GM12878 (cell line): Measurements from ENCODE around the gene EHD2. TPM values are rescaled to one million over a fixed set of nuclear protein-coding genes. Genes with fewer than 3 reads are reported as not detected.

Experiments
- ATAC-seq: fragments of 200-7000 bp; cut with Tn5 transposase; 3 replicates; pipeline ENCODE4 v1.9.1; 2020; ENCODE audit warnings: mild to moderate bottlenecking, moderate library complexity
- BruUV-seq: library from RNA; stranded (reverse); fragments of 400-500 nt; replicated peaks from 2 replicates; lab custom pipeline; 2021; lab: Mats Ljungman, UMichigan
- CTCF ChIA-PET: fragments of 300-600 bp; sonication (Branson Sonifier 250); formaldehyde crosslinking; extraction: SDS; loops from one replicate; lab custom pipeline; 2021; ENCODE audit warnings: inconsistent platforms; lab: Yijun Ruan, JAX
- POLR2A ChIA-PET: fragments of 350-600 bp; formaldehyde crosslinking; extraction: SDS; loops from one replicate; lab custom pipeline; 2021; ENCODE audit warnings: inconsistent platforms; lab: Charles Lee
- RAD21 ChIA-PET: fragments of 300-600 bp; sonication (Branson Sonifier 250); formaldehyde crosslinking; loops from one replicate; lab custom pipeline; 2023; ENCODE audit warnings: antibody characterized with exemption; ENCODE audit not compliant: unreplicated experiment; lab: Charles Lee
- SMC1A ChIA-PET: fragments of 300-600 bp; sonication (Branson Sonifier 250); formaldehyde crosslinking; loops from one replicate; lab custom pipeline; 2023; ENCODE audit not compliant: unreplicated experiment, uncharacterized antibody; lab: Charles Lee
- DNase-seq: peaks from one replicate; pipeline ENCODE4 v3.0.0-alpha.2; 2011; ENCODE audit warnings: low read depth, low spot score
- FAIRE-seq: peaks from 3 replicates; lab custom pipeline; 2011; peaks lifted over from hg19 to GRCh38; lab: Jason Lieb, UNC
- H2AFZ ChIP-seq: 2 replicates; pipeline ENCODE4 v1.6.0; 2011; ENCODE audit warnings: low read depth, low read length, control low read depth; ENCODE audit not compliant: control insufficient read depth
- H3K27ac ChIP-seq: 2 replicates; pipeline ENCODE4 v1.5.1; 2011; ENCODE audit warnings: control low read depth; ENCODE audit not compliant: control insufficient read depth, insufficient read depth
- H3K27me3 ChIP-seq, 2 experiments: replicated peaks in 1 of 2; 2 replicates each; pipeline versions ENCODE4 v1.6.0 to v1.6.1; 2011; ENCODE audit warnings: low read length in 1 of 2; ENCODE audit not compliant: control insufficient read depth in 2 of 2, insufficient read depth in 2 of 2
- H3K36me3 ChIP-seq, 2 experiments: 2 replicates each; pipeline ENCODE4 v1.5.1; 2011; ENCODE audit warnings: low read length in 1 of 2; ENCODE audit not compliant: control insufficient read depth in 2 of 2, insufficient read depth in 2 of 2
- H3K4me1 ChIP-seq: 2 replicates; pipeline ENCODE4 v1.6.1; 2011; ENCODE audit warnings: mild to moderate bottlenecking, low read length, moderate library complexity, mixed read lengths; ENCODE audit not compliant: control insufficient read depth, insufficient read depth
- H3K4me2 ChIP-seq: 2 replicates; pipeline ENCODE4 v1.6.0; 2011; ENCODE audit warnings: control low read depth; ENCODE audit not compliant: control insufficient read depth, insufficient read depth
- H3K4me3 ChIP-seq: fragments of 200-600 bp; sonication (generic); 2 replicates; pipeline ENCODE4 v1.5.1; 2016
- H3K79me2 ChIP-seq: 2 replicates; pipeline ENCODE4 v1.6.0; 2011; ENCODE audit warnings: low read length; ENCODE audit not compliant: control insufficient read depth, insufficient read depth
- H3K9ac ChIP-seq: 2 replicates; pipeline ENCODE4 v1.8.0; 2011; ENCODE audit warnings: low read length, control low read depth, mixed read lengths; ENCODE audit not compliant: control insufficient read depth, insufficient read depth
- H3K9me3 ChIP-seq: replicated peaks from 3 replicates; pipeline ENCODE4 v1.5.1; 2011; ENCODE audit warnings: mild to moderate bottlenecking, low read length; ENCODE audit not compliant: control insufficient read depth, insufficient read depth
- H4K20me1 ChIP-seq: 2 replicates; pipeline ENCODE4 v1.6.0; 2011; ENCODE audit not compliant: control insufficient read depth, insufficient read depth
- CBFB ChIP-seq: IDR thresholded peaks from 2 replicates; pipeline ENCODE4 v1.6.1; 2016; ENCODE audit warnings: antibody characterized with exemption, low read depth
- CBX5 ChIP-seq: sonication (generic); IDR thresholded peaks from 2 replicates; pipeline ENCODE4 v1.6.1; 2016; ENCODE audit warnings: low read depth, moderate library complexity, mild to moderate bottlenecking, inconsistent platforms
- CREM ChIP-seq: IDR thresholded peaks from 2 replicates; pipeline ENCODE4 v1.6.1; 2014; ENCODE audit warnings: antibody characterized with exemption, low read depth
- HSF1 ChIP-seq: fragments of 150-350 bp; IDR thresholded peaks from 2 replicates; pipeline ENCODE4 v1.6.1; 2014; ENCODE audit warnings: mild to moderate bottlenecking, low read depth, low read length
- IKZF2 ChIP-seq, 2 experiments: fragments of 450-650 bp; IDR thresholded peaks; 2 replicates each; pipeline ENCODE4 v1.6.1; 2017; ENCODE audit warnings: mild to moderate bottlenecking in 2 of 2, moderate library complexity in 2 of 2
- LARP7 ChIP-seq: fragments of 450-650 bp; IDR thresholded peaks from 2 replicates; pipeline ENCODE4 v1.6.1; 2017; ENCODE audit warnings: mild to moderate bottlenecking
- NBN ChIP-seq: fragments of 450-650 bp; IDR thresholded peaks from 2 replicates; pipeline ENCODE4 v1.6.1; 2016
- NR2F1 ChIP-seq: fragments of 450-650 bp; conservative IDR thresholded peaks from 2 replicates; pipeline ENCODE4 v1.6.1; 2017; ENCODE audit warnings: mild to moderate bottlenecking
- SREBF1 ChIP-seq: IDR thresholded peaks from 2 replicates; pipeline ENCODE4 v1.6.1; 2012; ENCODE audit warnings: mild to moderate bottlenecking, low read length
- SRF ChIP-seq, 2 experiments: IDR thresholded peaks; 2 replicates each; pipeline ENCODE4 v1.6.1; 2011; ENCODE audit warnings: low read depth in 2 of 2, low read length in 2 of 2, mild to moderate bottlenecking in 1 of 2, moderate library complexity in 1 of 2
- TCF12 ChIP-seq: IDR thresholded peaks from 2 replicates; pipeline ENCODE4 v1.6.1; 2011; ENCODE audit warnings: low read depth, mild to moderate bottlenecking, low read length
- ZNF207 ChIP-seq: fragments of 450-650 bp; IDR thresholded peaks from 2 replicates; pipeline ENCODE4 v1.6.1; 2014; ENCODE audit warnings: antibody characterized with exemption, mild to moderate bottlenecking, borderline replicate concordance
- ZNF217 ChIP-seq: fragments of 450-650 bp; IDR thresholded peaks from 2 replicates; pipeline ENCODE4 v1.6.1; 2017; ENCODE audit warnings: antibody characterized with exemption, mild to moderate bottlenecking
- ZNF24 ChIP-seq: fragments of 450-650 bp; IDR thresholded peaks from 2 replicates; pipeline ENCODE4 v1.6.1; 2017; ENCODE audit warnings: antibody characterized with exemption, mild to moderate bottlenecking
- WGBS: methylation state at CpG from one replicate; pipeline ENCODE4 v1.1.6; 2016; ENCODE audit warnings: low lambda C conversion rate; ENCODE audit not compliant: insufficient replicate concordance, insufficient coverage; ENCODE audit errors: missing lambda C conversion rate; 5-methylcytosine and 5-hydroxymethylcytosine counted together
- in situ Hi-C: fragments of 300-500 bp; cut with MboI; formaldehyde crosslinking; loops from 9 replicates; pipeline ENCODE4 v1.14.3; 2018; ENCODE audit warnings: mixed read lengths
- intact Hi-C: fragments of 100-400 bp; cut with micrococcal nuclease; formaldehyde crosslinking; loops from one replicate; pipeline ENCODE4 v1.14.2; 2022; ENCODE audit not compliant: unreplicated experiment
- polyA plus RNA-seq, 11 experiments: library from polyadenylated mRNA; depleted of rRNA in 4 of 11; unstranded in 6 of 11; stranded (reverse) in 5 of 11; fragments of >200 nt; fragmentation: Nextera tagmentation in 4 of 11; fragmentation: Illumina TruSeq in 1 of 11; extraction: Ambion mirVana in 4 of 11; extraction: Trizol in 1 of 11; gene quantifications; 1 replicate in 1 of 11; 2 replicates in 10 of 11; pipeline versions ENCODE4 v1.2.1 to v1.2.3, GENCODE V29; 2011 to 2016; ENCODE audit warnings: inconsistent platforms in 2 of 11, missing spikeins in 2 of 11, low read depth in 1 of 11
- total RNA-seq, 4 experiments: library from RNA; depleted of rRNA in 3 of 4; stranded (reverse); fragments of >200 nt in 3 of 4; fragmentation: Illumina TruSeq in 1 of 4; extraction: Trizol in 1 of 4; gene quantifications; 2 replicates each; pipeline versions ENCODE4 v1.2.1 to v1.2.3, GENCODE V29; 2013 to 2021
- TF ChIP-seq, protein P1 (sequence below): fragments of 150-350 bp; IDR thresholded peaks from 2 replicates; pipeline ENCODE4 v1.6.1; 2016; ENCODE audit warnings: low read depth, low read length
- TF ChIP-seq, protein P2 (sequence below): IDR thresholded peaks from 2 replicates; pipeline ENCODE4 v1.6.1; 2012; ENCODE audit warnings: low read depth, low read length, improper control_type of control experiment

EHD2 gene
- total and polyA plus RNA-seq, 10 of the 15 experiments (the other 5 are each of a cell fraction or from before 2014, with no cell fraction given): 0.12 to 0.24 (median 0.23) TPM; not detected in 7

DNA sequence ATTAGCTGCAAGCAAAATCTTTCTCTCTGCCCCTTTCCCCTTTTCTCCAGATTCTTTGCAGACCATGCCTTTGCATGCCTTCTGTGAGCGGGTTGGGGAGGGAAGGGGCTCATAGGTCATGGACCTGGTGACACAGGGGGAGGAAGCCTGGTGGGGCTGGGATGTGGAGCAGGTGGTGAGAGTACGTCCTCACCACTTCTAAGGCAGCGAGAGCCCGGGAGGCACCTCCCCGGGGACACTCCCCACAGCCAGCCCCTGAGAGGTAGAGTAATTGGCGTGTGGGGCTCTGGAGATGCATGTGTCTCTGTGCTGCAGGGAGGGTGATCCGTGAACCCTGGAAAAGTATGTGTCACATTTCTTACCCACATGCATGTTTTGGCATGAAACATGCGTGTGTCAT is 42.5 kb upstream of the EHD2 start:
- Histone ChIP-seq H3K79me2 (no peaks in the 10 kb centered on the region), H3K9me3 (no peaks in the 10 kb centered on the region), H3K27me3 (no peaks in the 10 kb centered on the region), H3K4me2 (no peak overlapping the region), H3K4me1 (no peaks in the 10 kb centered on the region), H3K27ac (no peak overlapping the region), H3K4me3 (no peak overlapping the region), H3K9ac (no peak overlapping the region), H4K20me1 (no peaks in the 10 kb centered on the region), H3K36me3 (peaks cover 2 to 7% of the 10 kb centered on the region in 2 experiments; a peak in 3 of 4 replicates), H2AFZ (no peak overlapping the region)
- DNase-seq: no peak
- whole genome bisulfite sequencing: 93% methylated on average over 8 of the region's 8 CpGs
- ChIA-PET CTCF (no interaction called here), POLR2A (interaction anchor here (0.5 kb wide), 1 partner anchor 94 kb away, joined by 4 read pairs; no protein-coding TSS in a partner anchor), RAD21 (no interaction called here), SMC1A (no interaction called here)
- no peak for ATAC-seq
- in situ Hi-C loops: no loop called here
- BruUV-seq: no TSS peak
- TF ChIP-seq, protein P1, sequence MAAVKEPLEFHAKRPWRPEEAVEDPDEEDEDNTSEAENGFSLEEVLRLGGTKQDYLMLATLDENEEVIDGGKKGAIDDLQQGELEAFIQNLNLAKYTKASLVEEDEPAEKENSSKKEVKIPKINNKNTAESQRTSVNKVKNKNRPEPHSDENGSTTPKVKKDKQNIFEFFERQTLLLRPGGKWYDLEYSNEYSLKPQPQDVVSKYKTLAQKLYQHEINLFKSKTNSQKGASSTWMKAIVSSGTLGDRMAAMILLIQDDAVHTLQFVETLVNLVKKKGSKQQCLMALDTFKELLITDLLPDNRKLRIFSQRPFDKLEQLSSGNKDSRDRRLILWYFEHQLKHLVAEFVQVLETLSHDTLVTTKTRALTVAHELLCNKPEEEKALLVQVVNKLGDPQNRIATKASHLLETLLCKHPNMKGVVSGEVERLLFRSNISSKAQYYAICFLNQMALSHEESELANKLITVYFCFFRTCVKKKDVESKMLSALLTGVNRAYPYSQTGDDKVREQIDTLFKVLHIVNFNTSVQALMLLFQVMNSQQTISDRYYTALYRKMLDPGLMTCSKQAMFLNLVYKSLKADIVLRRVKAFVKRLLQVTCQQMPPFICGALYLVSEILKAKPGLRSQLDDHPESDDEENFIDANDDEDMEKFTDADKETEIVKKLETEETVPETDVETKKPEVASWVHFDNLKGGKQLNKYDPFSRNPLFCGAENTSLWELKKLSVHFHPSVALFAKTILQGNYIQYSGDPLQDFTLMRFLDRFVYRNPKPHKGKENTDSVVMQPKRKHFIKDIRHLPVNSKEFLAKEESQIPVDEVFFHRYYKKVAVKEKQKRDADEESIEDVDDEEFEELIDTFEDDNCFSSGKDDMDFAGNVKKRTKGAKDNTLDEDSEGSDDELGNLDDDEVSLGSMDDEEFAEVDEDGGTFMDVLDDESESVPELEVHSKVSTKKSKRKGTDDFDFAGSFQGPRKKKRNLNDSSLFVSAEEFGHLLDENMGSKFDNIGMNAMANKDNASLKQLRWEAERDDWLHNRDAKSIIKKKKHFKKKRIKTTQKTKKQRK: no peak
- TF ChIP-seq SREBF1: no peak
- TF ChIP-seq SRF (IDR thresholded peaks at IDR 0.05; ENCODE audit: low read depth in 2 of 2, low read length in 2 of 2): no peak
- TF ChIP-seq TCF12: no peak
- no peak for TF ChIP-seq ZNF24
- TF ChIP-seq IKZF2 (IDR thresholded peaks at IDR 0.05): no peak
- TF ChIP-seq LARP7: no peak
- TF ChIP-seq, protein P2, sequence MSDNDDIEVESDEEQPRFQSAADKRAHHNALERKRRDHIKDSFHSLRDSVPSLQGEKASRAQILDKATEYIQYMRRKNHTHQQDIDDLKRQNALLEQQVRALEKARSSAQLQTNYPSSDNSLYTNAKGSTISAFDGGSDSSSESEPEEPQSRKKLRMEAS: no peak
- TF ChIP-seq NR2F1: no peak
- TF ChIP-seq ZNF207: no peak
- no peak for TF ChIP-seq HSF1
- no peak for TF ChIP-seq NBN
- TF ChIP-seq CBFB: no peak
- TF ChIP-seq CBX5: no peak
- TF ChIP-seq ZNF217: no peak
- TF ChIP-seq CREM: no peak
- intact Hi-C loops: no loop called here
- FAIRE-seq: no peak
